Ascending aorta (tissue), 2 donors: ENCODE measurements around the gene YWHAG. TPM values are rescaled to one million over a fixed set of nuclear protein-coding genes. Genes with fewer than 3 reads are reported as not detected.

Source experiments
- DNase-seq, 2 donors: peaks; one replicate each; pipeline ENCODE4 v3.0.0-alpha.2; 2019; ENCODE audit warnings: low spot score in 2 of 2
- H3K27ac ChIP-seq, 2 donors: fragments of 200-600 bp; sonication (generic); one replicate each; pipeline ENCODE4 v1.5.1; 2016 to 2017; ENCODE audit warnings: mild to moderate bottlenecking in 1 of 2
- H3K27me3 ChIP-seq: fragments of 200-600 bp; sonication (generic); one replicate; pipeline ENCODE4 v1.5.1; 2017
- H3K36me3 ChIP-seq, 2 donors: fragments of 200-600 bp; sonication (generic); one replicate each; pipeline ENCODE4 v1.5.1; 2016
- H3K4me1 ChIP-seq, 2 donors: fragments of 200-600 bp; sonication (generic); one replicate each; pipeline ENCODE4 v1.5.1; 2016 to 2017; ENCODE audit warnings: mild to moderate bottlenecking in 1 of 2
- H3K4me3 ChIP-seq, 2 donors: fragments of 200-600 bp; sonication (generic); one replicate each; pipeline ENCODE4 v1.5.1; 2016 to 2017; ENCODE audit warnings: mild to moderate bottlenecking in 1 of 2
- H3K9me3 ChIP-seq, 2 donors: fragments of 200-600 bp; sonication (generic); one replicate each; pipeline ENCODE4 v1.5.1; 2016
- CTCF ChIP-seq, 3 experiments: fragments of 200-600 bp in 2 of 3; fragments of 450-650 bp in 1 of 3; sonication (generic) in 2 of 3; IDR thresholded peaks; one replicate each; pipeline ENCODE4 v1.5.1; 2016 to 2019; ENCODE audit warnings: antibody characterized with exemption in 3 of 3, mild to moderate bottlenecking in 1 of 3, moderate library complexity in 1 of 3
- intact Hi-C: fragments of 100-400 bp; cut with DNase I; formaldehyde crosslinking; loops from one replicate; pipeline ENCODE4 v1.15.1; 2023
- total RNA-seq: library from RNA; depleted of rRNA; stranded (reverse); fragments of >200 nt; gene quantifications from one replicate; pipeline ENCODE4 v1.1.0, GENCODE V29; 2016

Gene YWHAG
- total RNA-seq, 1 donor from 2014 or later: 83.0 TPM

GRCh38 chr7:76282344-76283253 lies 76.2 kb downstream of the YWHAG start:
- intact Hi-C loops: loop anchor here (2.0 to 5.0 kb wide), 2 partner anchors 35 to 104 kb away; no protein-coding TSS in a partner anchor
- TF ChIP-seq CTCF (IDR thresholded peaks at IDR 0.05): no peak

GRCh38 chr7:76281706-76282343 lies 77.0 kb downstream of the YWHAG start:
- intact Hi-C loops: loop anchor here (2.0 to 5.0 kb wide), 2 partner anchors 35 to 103 kb away; no protein-coding TSS in a partner anchor
- Histone ChIP-seq H3K27ac (no peak overlapping the region), H3K27me3 (no peaks in the 10 kb centered on the region), H3K4me3 (peak overlapping the region; percentile 66 to 70), H3K36me3 (no peaks in the 10 kb centered on the region), H3K4me1 (peaks cover 0 to 5% of the 10 kb centered on the region in 2 donors), H3K9me3 (no peaks in the 10 kb centered on the region)
- TF ChIP-seq CTCF (IDR thresholded peaks at IDR 0.05): no peak
- no peak for DNase-seq

More at GRCh38 chr7:76282344-76283253, 76.2 kb downstream of the YWHAG start:
- H3K9me3 ChIP-seq: no peaks in the 10 kb centered on the region
- H3K4me3 ChIP-seq: peak overlapping the region; percentile 66 to 70
- no peaks in the 10 kb centered on the region for H3K27me3 ChIP-seq
- no peak for DNase-seq
- H3K36me3 ChIP-seq: no peaks in the 10 kb centered on the region
- no peak overlapping the region for H3K27ac ChIP-seq
- H3K4me1 ChIP-seq: peaks cover 0 to 5% of the 10 kb centered on the region in 2 donors

GRCh38 chr7:76281006-76281705 lies 77.6 kb downstream of the YWHAG start:
- no peak for TF ChIP-seq CTCF (IDR thresholded peaks at IDR 0.05)
- DNase-seq: no peak
- H3K36me3 ChIP-seq: no peaks in the 10 kb centered on the region
- H3K27me3 ChIP-seq: no peaks in the 10 kb centered on the region
- no peak overlapping the region for H3K27ac ChIP-seq
- intact Hi-C loops: loop anchor here (5.0 kb wide), 1 partner anchor 36 kb away; no protein-coding TSS in a partner anchor
- H3K9me3 ChIP-seq: no peaks in the 10 kb centered on the region
- peaks cover 0 to 5% of the 10 kb centered on the region in 2 donors for H3K4me1 ChIP-seq
- peak overlapping the region; percentile 45 to 70 for H3K4me3 ChIP-seq

GRCh38 chr7:76280408-76280807 lies 78.4 kb downstream of the YWHAG start:
- Histone ChIP-seq H3K36me3 (no peaks in the 10 kb centered on the region), H3K27me3 (no peaks in the 10 kb centered on the region), H3K9me3 (no peaks in the 10 kb centered on the region), H3K4me3 (peak overlapping the region in 1 of 2 donors; percentile 70), H3K4me1 (peaks cover 0 to 5% of the 10 kb centered on the region in 2 donors), H3K27ac (no peak overlapping the region)
- TF ChIP-seq CTCF (IDR thresholded peaks at IDR 0.05): no peak
- DNase-seq: peak in 1 of 2 donors; percentile 60
- intact Hi-C loops: loop anchor here (5.0 kb wide), 1 partner anchor 37 kb away; no protein-coding TSS in a partner anchor

- intact Hi-C loops: no loop called here
- TF ChIP-seq CTCF (IDR thresholded peaks at IDR 0.05): no peak
- no peaks in the 10 kb centered on the region for H3K36me3 ChIP-seq
These were observed 80.3 kb downstream of the YWHAG start for GRCh38 chr7:76278540-76278939.

More at GRCh38 chr7:76278540-76278939, 80.3 kb downstream of the YWHAG start:
- Histone ChIP-seq H3K27me3 (no peaks in the 10 kb centered on the region), H3K4me3 (no peak overlapping the region), H3K27ac (no peak overlapping the region), H3K4me1 (peaks cover 0 to 5% of the 10 kb centered on the region in 2 donors), H3K9me3 (no peaks in the 10 kb centered on the region)
- DNase-seq: no peak
